Measurements from ENCODE around the gene TTC28. TPM values are rescaled to one million over a fixed set of nuclear protein-coding genes. Genes with fewer than 3 reads are reported as not detected.

Gene TTC28
- total RNA-seq, 1 experiment from 2014 or later = 0.24 TPM

DNA sequence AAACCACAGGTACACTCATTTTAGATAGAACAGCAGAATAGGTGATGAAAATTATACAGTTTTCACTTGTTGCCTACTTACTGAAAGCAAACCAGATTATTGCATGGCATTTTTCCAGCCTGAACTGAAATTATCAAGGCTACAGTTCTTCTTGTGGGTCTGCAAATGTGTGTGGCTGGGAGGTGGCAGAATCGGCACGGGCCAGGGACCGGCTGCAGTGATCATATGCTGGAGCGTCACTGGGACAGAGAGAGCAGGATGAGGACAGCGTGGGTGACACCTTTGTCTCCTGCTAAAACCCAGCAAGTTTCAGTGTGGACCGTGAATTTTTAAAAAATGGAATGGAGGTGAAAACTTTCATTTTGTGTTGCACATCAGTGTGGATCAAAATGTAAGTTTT is 701.3 kb downstream of the TTC28 start:
- no peak for DNase-seq (ENCODE audit: low read depth)

DNA sequence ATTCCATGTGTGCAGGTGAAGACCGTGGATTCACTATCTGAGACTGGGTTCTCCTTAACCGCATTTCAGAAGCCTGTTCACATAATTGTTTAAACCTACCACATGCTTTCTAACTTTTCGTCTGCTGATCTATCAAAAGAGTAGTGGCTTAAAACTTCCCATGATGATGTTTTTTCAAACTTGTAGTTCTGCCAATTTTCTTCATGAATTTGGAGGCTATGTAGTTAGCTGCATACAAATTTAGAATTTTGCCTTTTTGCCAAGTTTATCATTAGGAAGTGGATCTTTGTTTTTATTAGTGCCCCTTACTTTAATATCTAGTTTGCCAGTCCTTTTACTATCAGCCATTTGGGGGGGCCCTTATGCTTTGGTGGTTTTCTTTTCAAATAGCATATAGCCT is 703.1 kb downstream of the TTC28 start:
- DNase-seq (ENCODE audit: low read depth) = no peak

DNA sequence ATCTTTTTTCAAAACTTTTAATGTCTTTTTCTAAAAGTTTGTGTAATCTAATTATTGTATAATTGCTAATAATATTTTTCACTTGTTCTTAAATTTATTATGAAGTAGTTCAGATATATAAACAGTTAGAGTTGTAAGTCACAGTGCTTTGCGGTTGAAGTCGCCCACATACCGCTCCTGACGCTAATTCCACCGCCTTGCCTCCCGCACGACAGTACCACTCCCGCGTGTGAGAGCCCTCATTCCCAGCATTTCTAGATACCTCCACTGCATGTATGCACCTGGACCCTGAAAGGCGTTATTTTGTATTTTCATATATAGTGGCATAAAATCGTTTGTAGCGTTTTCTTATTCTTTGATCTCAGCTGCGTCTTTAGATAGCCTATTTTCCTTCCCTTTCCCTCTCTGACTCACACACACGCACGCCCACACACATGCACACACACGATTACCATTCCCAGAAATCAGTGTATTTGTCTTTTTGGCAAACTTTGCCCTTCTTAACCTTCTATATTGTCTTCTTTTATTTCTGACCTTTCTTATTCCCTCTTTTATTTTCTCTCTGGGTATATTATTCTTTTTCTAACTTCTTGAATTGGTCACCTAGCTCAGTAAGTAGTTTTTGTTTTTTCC is 704.1 kb downstream of the TTC28 start:
- no peak for DNase-seq (ENCODE audit: low read depth)

DNA sequence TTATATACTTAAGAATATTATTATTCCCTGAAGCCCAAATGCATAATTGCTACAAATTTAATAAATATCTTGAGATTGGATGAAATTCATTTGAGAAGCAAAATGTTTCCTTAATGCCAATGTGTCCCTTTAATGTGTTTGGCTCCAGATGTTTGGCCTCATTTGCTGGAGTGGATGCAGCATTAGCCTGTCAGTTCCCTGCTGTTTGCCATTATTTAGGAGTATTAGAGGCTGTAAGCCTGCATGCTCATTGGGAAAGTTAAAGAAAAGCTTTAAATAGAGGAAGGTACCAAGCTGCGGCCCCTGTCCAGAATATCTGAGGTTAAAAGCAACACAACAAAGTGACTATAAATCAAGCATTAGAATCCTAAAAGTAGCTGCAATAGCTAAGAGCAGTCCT is 705.8 kb downstream of the TTC28 start:
- DNase-seq (ENCODE audit: low read depth) = no peak

DNA sequence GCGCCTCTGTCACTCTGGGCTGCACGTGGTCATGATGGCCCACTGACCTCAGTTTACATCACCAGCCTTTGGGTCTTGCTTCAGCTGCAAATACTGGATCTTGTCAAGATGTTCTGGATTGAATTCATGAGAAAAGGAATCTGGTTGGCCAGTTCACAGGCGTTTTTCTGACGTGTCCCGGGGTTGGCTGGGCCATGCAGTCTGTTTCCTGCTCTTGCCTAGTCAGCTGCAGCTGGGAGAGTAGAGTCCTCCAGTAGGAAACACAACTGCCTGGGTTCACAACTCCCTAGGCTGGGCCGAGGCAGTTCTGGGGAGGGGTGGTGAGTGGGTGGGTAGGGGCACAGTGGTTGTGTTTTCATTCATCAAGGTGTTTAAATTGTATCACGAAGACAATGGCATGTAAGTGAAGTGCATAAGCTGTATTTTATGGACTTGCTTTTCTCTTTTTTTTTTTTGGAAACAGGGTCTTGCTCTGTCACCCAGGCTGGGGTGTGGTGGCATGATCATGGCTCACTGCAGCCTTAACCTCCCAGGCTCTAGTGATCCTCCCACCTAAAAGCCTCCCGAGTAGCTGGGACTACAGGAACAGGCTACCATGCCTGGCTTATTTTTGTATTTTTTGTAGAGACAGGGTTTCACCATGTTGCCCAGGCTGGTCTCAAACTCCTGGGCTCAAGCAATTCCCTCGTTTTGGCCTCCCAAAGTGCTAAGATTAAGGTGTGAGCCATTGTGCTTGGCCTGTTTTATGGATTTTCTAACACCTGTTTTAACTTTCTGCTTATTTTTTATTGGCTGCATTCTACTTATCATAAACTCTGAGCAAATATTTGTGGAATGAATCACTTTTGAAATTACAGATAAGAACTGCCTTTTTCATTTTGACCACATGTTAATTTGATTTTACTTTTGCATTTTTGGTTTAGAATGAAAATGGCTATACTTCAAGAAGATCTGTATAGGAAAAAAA is 706.6 kb downstream of the TTC28 start:
- no peak for DNase-seq (ENCODE audit: low read depth)

DNA sequence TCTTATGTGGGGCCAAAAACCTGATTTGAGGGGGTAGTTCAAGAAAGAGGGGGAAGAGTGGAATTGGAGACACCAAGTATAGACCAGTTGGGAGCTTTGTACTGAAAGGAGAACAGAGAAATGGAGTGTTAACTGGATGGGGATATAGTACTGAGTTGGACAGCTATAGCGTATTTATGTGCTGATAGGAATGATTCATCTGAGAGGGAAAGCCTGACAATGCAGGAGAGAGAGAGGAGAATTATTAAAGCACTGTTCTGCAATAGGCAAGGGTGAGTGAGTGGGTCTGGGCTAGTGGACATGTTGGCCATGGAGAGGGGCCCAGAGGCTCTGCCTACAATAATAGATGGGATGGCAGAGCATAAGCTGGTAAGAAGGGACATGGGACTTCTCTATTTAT is 707.7 kb downstream of the TTC28 start:
- no peak for DNase-seq (ENCODE audit: low read depth)

DNA sequence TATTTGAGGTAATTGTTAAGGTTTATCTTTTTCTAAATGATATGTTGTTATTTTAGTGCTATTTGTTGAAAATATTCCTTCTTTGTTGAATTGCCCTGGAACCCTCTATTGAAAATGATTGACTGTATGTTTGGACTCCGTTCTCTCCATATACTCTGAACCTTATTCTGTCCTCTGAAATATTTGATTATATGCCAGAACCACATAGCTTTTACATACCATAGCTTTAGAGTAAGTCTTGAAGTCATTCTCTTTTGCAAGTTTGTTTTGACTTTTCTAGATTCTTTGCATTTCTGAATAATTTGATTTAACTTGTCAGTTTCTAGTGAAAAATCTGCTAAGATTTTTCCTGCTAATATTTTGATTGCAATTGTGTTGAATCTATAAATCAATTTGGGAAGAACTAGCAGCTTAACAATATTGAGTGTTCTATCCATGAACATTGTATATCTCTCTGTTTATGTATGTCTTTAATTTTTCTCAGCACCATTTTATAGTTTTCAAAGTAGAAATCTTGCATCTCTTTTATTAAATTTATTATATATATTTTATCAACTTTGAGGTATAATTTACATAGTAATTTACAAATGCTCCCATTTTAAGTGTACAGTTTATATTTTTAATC is 708.9 kb downstream of the TTC28 start:
- DNase-seq (ENCODE audit: low read depth) = no peak

DNA sequence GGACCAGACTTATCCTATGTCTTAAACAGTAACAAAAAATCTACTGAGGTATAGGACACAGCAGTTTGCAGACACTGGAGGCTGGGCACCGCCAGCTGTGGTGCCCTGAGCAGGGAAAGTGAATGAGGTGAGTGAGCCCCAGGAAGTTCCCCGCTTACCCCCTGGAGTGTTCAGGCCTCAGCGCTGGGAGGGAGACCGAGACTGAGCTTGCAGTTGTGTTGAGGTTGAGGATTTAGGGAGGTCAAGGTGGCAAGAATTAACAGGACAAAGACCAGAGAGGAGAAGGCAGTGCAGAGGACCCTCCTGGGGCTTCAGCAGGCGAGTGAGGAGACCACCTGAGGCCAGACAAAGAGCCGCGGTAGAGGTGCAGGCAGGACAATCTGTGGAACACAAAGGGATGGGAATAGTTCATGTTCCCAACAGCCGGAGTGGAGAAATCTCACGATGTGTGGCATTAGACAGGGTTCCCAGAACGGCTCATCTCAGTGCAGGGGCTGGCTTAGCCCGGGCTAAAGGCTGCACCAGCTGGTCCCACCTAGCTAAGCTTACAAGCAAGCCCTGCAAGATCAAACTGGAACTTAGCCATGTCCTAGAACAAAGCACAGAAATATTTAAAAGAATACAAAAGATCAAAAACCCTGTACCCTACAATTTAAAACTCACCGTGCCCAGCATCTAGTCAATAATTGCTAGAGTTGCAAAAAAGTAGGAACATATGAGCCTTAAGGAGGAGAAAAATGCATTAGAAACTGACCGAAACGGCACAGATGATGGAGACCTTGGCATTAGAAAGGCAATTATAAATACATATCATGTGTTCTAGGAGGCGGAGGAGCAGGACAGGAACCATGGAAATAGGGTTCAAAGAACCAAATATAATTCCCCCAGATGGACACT is 713.2 kb downstream of the TTC28 start:
- no peak for DNase-seq (ENCODE audit: low read depth)

DNA sequence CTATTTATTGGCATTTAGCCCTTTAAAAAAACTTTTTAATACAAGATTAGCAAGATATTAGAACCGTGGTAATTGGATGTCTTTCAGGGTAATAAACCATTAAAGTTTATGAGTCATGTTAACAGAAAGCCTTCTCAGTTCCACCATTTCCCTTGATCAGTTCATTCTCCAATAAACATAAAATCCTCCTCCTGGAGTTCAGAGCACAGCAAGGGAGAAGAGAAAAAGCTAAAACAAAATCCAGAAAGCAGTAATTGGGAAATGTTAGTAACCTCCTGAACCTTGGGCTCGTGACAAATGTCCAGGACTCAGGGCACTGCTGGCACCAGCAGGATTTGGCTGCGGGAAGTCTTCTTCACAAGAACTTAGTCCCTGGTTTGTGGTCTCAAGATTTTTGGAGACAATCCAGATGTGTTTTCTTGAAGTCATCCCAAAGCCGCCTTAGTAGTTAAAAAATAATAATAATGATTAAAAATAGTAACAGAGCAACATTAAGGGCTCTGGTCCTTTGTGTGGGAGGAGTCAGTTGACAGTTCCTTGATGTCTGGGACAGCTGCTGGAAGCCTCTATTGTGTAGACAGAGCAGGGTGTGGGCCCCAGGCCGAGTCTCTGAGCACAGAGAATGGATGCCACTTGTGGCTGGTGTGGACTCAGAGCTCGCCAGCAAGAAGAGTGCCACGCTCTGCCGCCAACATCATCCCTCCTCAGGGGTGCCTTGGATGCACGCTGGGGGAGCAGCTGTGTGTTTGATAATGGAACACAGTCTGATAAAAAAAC is 717.2 kb downstream of the TTC28 start:
- DNase-seq (ENCODE audit: low read depth) = no peak

DNA sequence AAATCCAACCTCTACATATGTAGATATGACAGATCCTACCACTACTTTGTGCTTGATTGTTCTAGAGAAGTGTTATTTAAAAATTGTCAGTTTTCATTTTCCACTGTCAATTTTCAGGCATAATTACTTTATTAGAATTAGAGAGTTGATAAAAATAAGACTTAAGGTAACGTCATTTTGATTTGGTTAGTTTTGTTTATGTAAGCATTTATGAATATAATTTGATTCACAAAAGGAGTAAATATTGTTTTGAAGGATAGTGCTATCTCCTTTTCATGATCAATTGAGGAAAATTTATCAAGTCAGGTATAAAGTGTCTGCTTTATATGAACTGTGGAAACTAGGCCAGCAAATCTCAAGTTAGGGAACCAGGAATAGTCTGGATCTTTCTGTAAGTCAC is 718.0 kb downstream of the TTC28 start:
- no peak for DNase-seq (ENCODE audit: low read depth)

DNA sequence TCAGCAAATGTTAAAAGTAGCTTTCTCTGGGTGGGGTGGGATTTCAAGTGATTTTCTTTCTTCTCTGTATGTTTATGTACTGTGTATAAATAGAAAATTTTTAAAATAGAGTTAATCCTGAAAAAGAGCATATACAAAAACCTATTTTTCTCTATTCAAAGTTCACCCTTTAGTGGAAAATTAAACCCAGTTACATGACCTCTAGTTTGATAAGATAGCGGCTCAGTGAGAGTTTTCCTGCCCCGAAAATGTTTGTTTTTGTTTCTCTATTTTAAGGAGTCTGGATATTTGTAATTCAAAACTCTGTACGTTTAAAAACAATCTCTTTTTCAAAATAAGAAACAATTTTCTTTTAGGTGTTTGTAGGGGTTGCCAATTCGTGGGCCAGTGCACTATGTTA is 718.5 kb downstream of the TTC28 start:
- DNase-seq (ENCODE audit: low read depth) = no peak

DNA sequence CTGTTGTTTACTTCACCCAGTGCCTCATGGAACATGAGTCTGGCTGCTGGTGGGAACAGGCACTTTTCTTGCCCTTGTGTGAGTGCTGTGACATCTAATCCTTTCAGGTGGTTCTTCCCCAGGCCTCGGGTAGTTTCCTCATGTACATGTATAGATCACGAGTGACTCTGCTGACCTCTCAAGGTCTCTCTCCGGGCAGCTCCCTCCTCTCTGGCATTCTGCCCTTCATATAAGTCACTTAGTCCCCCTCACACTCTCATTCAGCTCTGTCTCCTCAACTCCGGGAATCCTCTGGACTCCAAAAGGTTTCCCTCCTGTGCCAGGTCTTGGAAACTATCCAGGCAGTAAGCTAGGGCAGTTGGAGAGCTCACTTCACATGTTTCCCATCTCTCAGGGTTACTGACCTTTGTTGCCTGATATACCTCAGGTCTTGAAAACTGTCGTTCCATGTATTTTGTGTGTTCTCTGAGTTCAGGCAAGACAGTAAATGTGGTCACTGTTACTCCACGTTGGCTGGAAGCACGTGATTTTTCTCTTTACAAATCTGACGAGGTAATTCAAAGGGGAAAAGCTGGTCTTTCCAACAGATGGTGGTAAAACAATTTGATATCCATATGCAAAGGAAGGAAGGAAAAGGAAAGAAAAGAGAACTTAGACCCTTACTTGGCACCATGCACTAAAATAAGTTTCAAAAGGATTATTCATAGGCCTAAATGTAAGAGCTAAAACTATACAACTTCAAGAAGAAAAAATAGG is 720.1 kb downstream of the TTC28 start:
- no peak for DNase-seq (ENCODE audit: low read depth)

DNA sequence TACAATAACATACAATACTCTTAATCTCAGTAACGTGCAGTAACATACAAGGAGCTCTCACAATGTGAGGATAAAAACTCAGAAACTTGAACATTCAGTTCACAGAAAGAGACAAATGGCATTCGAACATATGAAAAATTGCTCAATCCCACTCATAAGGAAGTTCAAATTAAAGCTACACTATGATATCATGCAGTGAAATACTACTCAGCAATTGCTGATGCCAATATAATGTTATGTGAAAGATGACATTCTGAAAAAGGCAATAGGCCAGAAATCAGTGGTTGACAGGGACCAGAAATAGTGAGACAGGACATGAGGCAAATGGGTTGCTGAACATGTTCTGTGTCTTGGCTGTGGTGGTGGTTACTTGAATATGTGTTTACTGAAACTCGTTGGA is 726.9 kb downstream of the TTC28 start:
- DNase-seq (ENCODE audit: low read depth) = no peak

DNA sequence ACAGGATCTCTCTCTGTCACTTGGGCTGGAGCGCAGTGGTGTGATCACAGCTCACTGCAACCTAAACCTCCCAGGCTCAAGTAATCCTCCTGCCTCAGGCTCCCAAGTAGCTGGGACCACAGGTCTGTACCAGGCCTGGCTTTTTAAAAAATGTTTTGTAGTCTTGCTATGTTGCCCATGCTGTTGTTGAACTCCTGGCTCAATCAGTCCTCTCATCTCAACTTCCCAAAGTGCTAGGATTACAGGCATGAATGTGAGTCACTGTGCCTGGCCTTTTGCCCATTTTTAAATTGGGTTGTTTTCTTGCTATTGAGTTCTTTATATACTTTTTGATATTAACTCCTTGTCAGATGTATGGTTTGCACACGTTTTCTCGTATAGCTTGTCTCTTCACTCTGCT is 727.5 kb downstream of the TTC28 start:
- DNase-seq (ENCODE audit: low read depth) = peak; percentile 56

DNA sequence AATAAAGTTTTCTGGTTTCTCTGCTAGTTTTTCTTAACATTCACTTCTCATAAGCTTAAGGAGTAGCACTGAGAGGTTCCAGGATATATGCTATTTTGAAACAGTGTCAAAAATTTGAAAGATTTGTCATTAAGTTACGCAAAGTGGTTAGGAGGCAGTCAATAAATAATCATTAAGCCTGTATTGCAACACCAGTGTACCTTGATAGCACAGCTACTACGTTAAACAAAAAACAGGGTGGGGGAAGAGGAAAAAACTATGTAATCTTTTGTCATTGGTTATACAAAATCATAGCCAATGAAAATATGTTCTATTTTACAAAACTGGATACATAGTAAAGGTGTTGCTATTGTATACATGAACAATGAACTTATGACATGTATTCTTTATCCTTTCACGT is 730.2 kb downstream of the TTC28 start:
- DNase-seq (ENCODE audit: low read depth) = no peak

DNA sequence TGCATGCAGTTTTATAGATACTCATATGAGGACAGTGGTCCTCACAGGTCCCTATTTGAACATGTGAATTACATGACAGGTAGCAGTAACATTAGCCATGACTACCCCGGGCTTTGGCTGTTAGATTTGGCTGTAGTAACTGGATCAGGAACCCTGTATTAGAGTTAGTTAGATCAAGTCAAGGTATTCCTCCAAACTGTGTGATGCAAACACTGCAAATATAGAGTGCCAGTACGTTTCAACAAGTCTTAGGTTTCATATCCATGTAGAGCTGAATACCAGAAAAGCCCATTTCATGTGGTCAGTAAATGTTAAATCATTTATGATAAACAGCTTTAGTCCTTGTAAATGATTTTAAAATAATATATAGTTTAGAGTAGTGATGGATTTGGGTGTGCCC is 731.1 kb downstream of the TTC28 start:
- DNase-seq (ENCODE audit: low read depth) = no peak

DNA sequence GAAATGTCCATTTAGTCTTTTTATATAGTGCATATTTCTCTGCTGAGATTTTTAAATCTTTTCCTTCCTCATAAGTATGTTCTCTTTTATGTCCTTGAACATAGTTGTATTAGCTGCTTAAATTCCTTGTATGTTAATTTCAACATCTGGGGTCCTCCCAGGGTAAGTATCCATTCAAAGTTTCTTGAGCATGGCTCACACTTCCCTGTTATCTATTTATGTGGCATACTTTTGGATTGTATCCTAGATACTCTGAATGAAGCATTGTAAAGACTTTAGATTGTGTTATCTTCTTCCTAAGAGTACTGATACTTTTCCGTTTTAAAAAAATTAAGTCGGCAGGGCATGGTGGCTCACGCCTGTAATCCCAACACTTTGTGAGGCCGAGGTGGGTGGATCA is 732.2 kb downstream of the TTC28 start:
- no peak for DNase-seq (ENCODE audit: low read depth)

DNA sequence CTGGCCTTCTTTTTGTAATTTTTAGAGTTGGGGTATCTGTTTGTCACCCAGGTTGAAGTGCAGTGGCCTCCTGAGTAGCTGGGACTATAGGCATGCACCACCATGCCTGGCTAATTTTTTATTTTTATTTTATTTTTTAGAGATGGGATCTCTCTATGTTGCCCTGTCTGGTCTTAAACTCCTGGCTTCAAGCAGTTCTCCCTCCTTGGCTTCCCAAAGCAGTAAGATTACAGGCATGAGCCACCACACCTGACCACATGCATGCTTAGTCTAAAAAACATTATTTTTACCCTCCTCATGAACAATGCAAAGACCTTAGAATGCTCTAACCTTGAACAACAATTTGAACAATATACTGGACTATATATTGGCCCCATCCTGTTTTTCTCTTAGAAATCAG is 738.5 kb downstream of the TTC28 start:
- no peak for DNase-seq (ENCODE audit: low read depth)

DNA sequence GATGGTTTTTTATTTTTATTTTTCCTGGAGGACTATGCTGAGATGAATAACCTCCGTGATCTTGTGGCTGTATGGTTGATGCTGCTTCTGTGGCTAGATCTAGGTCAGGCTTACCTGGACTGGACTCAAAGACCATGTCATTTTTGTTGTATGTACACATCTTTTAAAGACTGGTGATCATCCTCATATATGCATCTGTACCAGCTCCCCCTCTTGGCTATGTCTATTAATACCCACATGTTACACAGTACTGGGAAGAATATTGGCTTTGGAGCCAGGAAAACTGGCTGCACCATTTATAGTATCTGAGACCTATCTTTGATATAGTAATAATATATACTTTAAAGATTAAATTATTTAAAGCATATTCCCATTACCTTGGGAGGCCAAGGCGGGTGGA is 742.2 kb downstream of the TTC28 start:
- DNase-seq (ENCODE audit: low read depth) = no peak

DNA sequence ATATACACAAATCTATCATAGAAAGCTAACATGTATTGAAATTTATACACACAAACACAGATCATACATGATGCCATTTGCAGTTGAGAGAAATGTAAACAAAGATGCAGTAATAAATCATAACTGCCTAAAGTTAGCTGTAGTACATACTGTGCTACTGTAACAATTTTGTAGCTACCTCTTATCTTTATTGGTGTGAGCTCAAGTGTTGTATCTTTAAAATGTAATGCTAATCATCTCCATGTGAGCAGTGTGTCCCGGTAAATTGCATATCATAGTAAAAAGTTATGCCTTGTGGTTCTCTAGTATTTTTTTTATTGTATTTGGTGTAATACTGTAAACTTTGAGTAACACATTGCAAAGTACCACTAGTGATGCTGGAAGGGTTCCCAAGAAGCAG is 743.7 kb downstream of the TTC28 start:
- no peak for DNase-seq (ENCODE audit: low read depth)

Measured in HT1080 (cell line).